GM23248 (cell line): ENCODE measurements around the gene RPN1.

Experiments used
- EZH2 ChIP-seq: fragments of 200-600 bp; sonication (generic); IDR thresholded peaks from 2 replicates; pipeline ENCODE4 v1.6.1; 2018; ENCODE audit warnings: antibody characterized with exemption, mild to moderate bottlenecking; ENCODE audit not compliant: insufficient read depth, poor library complexity, severe bottlenecking
- EZH2phosphoT487 ChIP-seq: fragments of 200-600 bp; sonication (generic); IDR thresholded peaks from 2 replicates; pipeline ENCODE4 v1.6.1; 2018; ENCODE audit warnings: antibody characterized with exemption, moderate library complexity, mild to moderate bottlenecking, low read depth; ENCODE audit not compliant: insufficient read depth

GRCh38 chr3:128581566-128581965 is 69.1 kb downstream of the RPN1 start:
- TF ChIP-seq EZH2 (no peak), EZH2phosphoT487 (no peak)
